Prostate gland (tissue), 2 donors: ENCODE data around the gene ZSWIM9.

Experiments used
- CTCF ChIP-seq, 4 experiments: fragments of 200-600 bp in 2 of 4; fragments of 450-650 bp in 2 of 4; sonication (generic) in 2 of 4; IDR thresholded peaks; 1 replicate in 3 of 4; 2 replicates in 1 of 4; pipeline ENCODE4 v1.5.1; 2016 to 2019; ENCODE audit warnings: antibody characterized with exemption in 4 of 4, mild to moderate bottlenecking in 2 of 4, moderate library complexity in 2 of 4
- POLR2AphosphoS5 ChIP-seq: sonication (generic); formaldehyde crosslinking; IDR thresholded peaks from one replicate; pipeline ENCODE4 v1.6.1; 2017; ENCODE audit warnings: antibody characterized with exemption

- TF ChIP-seq POLR2AphosphoS5, result peak; percentile 46
- TF ChIP-seq CTCF (IDR thresholded peaks at IDR 0.05), result peak; percentile 75 to 95 (median 87)
These were observed 17.9 kb upstream of the ZSWIM9 start for GRCh38 chr19:48152551-48152950.
